IPS-NIHi11 (cell line): Measurements from ENCODE around the gene UBE2E3.
A peak's percentile ranks its signal among the peaks of the same experiment; 100 is the strongest.

Source experiments
- DNase-seq: peaks from one replicate; pipeline ENCODE4 v3.0.0; 2012; ENCODE audit warnings: mixed read lengths, low spot score

UBE2E3 gene

GRCh38 chr2:180978903-180979748 lies 1.3 kb upstream of the UBE2E3 start:
- no peak for DNase-seq

GRCh38 chr2:180979749-180980105 lies 678 bp upstream of the UBE2E3 start:
- DNase-seq: no peak

- DNase-seq: no peak
Measured at GRCh38 chr2:180980943-180981911, 822 bp downstream of the UBE2E3 start.

- DNase-seq: peak; percentile 31
Measured at GRCh38 chr2:180983468-180984242, 3.2 kb downstream of the UBE2E3 start.

GRCh38 chr2:180985771-180986395 lies 5.5 kb downstream of the UBE2E3 start:
- no peak for DNase-seq

- DNase-seq: no peak
Measured at GRCh38 chr2:180987146-180987545, 6.7 kb downstream of the UBE2E3 start.

GRCh38 chr2:180990337-180990736 lies 9.9 kb downstream of the UBE2E3 start:
- DNase-seq: no peak

- DNase-seq: no peak
Measured at GRCh38 chr2:180990794-180991193, 10.4 kb downstream of the UBE2E3 start.

- DNase-seq: no peak
Measured at GRCh38 chr2:180991361-180991760, 11.0 kb downstream of the UBE2E3 start.

- DNase-seq: no peak
Measured at GRCh38 chr2:180991820-180992219, 11.4 kb downstream of the UBE2E3 start.

- DNase-seq: no peak
Measured at GRCh38 chr2:180992994-180993393, 12.6 kb downstream of the UBE2E3 start.

GRCh38 chr2:180999274-180999964 lies 19.0 kb downstream of the UBE2E3 start:
- no peak for DNase-seq

GRCh38 chr2:181004647-181005325 lies 24.4 kb downstream of the UBE2E3 start:
- no peak for DNase-seq

GRCh38 chr2:181005326-181005655 lies 24.9 kb downstream of the UBE2E3 start:
- no peak for DNase-seq

- DNase-seq: no peak
Measured at GRCh38 chr2:181005809-181006208, 25.4 kb downstream of the UBE2E3 start.

- no peak for DNase-seq
Measured at GRCh38 chr2:181007086-181007837, 26.9 kb downstream of the UBE2E3 start.

GRCh38 chr2:181008407-181008806 lies 28.0 kb downstream of the UBE2E3 start:
- DNase-seq: no peak

GRCh38 chr2:181021199-181021789 lies 40.9 kb downstream of the UBE2E3 start:
- DNase-seq: no peak

- DNase-seq: no peak
Measured at GRCh38 chr2:181022652-181023051, 42.2 kb downstream of the UBE2E3 start.
